ENCODE results near the gene STEAP2. TPM values are rescaled to one million over a fixed set of nuclear protein-coding genes. Genes with fewer than 3 reads are reported as not detected.
"Not testable (repeated sequence)": the region's sequence is repeated elsewhere in the genome, so short reads cannot be mapped to it uniquely, and the experiment has no call there.

Gene STEAP2
- total RNA-seq, 4 donors from 2014 or later = 0.20 to 3.5 (median 1.2) TPM

DNA sequence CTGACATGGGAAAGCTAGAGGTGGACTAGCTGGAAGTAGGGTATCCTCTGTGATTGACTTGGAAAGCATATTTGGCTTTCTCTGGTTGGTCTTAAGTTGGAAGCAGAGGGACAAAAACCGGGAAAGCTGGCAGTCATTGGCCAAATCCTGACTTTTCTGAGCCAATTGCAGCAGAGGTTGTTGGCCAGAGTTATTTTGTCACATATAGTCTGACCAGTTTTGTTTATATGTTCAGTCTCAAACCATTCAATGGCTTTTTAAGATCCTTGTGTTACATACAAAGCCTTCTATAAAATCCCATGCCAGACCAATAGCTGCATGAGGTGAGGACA, 39.7 kb downstream of the STEAP2 start:
- in situ Hi-C loops (cut with MboI; ENCODE audit: low sequenced_read_pairs in 4 of 4) = loop anchor here in 1 of 4 donors (25.0 kb wide), 1 partner anchor 89 kb away; the partner anchor contains the start of gene STEAP1

DNA sequence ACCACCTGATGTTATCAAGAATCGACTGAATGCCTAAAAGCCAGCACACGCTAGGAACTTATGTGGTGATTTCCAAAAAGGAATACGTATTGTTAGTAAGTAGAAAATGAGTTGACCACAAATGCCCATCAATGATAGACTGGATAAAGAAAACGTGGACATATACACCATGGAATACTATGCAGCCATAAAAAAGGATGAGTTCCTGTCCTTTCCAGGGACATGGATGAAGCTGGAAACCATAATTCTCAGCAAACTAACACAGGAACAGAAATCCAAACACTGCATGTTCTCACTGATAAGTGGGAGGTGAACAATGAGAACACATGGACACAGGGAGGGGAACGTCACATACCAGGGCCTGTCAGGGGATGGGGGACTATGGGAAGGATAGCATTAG, 44.5 kb downstream of the STEAP2 start:
- H3K36me3 ChIP-seq; H3K4me1 ChIP-seq; H3K4me3 ChIP-seq; H3K27ac ChIP-seq; DNase-seq; H3K9me3 ChIP-seq; intact Hi-C loops (cut with DNase I; ENCODE audit: low total_unique reads); H3K27me3 ChIP-seq; ATAC-seq: not testable (repeated sequence)
- in situ Hi-C loops (cut with MboI; ENCODE audit: low sequenced_read_pairs in 4 of 4) = loop anchor here in 1 of 4 donors (25.0 kb wide), 1 partner anchor 94 kb away; the partner anchor contains the start of gene STEAP1

More for the DNA sequence above, 39.7 kb downstream of the STEAP2 start:
- Histone ChIP-seq H3K4me3 (no peak overlapping the region), H3K9me3 (no peaks in the 10 kb centered on the region), H3K4me1 (peaks cover 0 to 2% of the 10 kb centered on the region in 2 donors), H3K27me3 (no peaks in the 10 kb centered on the region), H3K27ac (no peak overlapping the region), H3K36me3 (no peaks in the 10 kb centered on the region)
- intact Hi-C loops (cut with DNase I; ENCODE audit: low total_unique reads) = no loop called here
- TF ChIP-seq, protein P1, sequence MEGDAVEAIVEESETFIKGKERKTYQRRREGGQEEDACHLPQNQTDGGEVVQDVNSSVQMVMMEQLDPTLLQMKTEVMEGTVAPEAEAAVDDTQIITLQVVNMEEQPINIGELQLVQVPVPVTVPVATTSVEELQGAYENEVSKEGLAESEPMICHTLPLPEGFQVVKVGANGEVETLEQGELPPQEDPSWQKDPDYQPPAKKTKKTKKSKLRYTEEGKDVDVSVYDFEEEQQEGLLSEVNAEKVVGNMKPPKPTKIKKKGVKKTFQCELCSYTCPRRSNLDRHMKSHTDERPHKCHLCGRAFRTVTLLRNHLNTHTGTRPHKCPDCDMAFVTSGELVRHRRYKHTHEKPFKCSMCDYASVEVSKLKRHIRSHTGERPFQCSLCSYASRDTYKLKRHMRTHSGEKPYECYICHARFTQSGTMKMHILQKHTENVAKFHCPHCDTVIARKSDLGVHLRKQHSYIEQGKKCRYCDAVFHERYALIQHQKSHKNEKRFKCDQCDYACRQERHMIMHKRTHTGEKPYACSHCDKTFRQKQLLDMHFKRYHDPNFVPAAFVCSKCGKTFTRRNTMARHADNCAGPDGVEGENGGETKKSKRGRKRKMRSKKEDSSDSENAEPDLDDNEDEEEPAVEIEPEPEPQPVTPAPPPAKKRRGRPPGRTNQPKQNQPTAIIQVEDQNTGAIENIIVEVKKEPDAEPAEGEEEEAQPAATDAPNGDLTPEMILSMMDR (IDR thresholded peaks at IDR 0.05 in 4 of 5, conservative IDR thresholded peaks at IDR 0.05 in 1 of 5) = no peak
- no peak for TF ChIP-seq POLR2A (IDR thresholded peaks at IDR 0.05)
- DNase-seq (no peak), ATAC-seq (no peak)

DNA sequence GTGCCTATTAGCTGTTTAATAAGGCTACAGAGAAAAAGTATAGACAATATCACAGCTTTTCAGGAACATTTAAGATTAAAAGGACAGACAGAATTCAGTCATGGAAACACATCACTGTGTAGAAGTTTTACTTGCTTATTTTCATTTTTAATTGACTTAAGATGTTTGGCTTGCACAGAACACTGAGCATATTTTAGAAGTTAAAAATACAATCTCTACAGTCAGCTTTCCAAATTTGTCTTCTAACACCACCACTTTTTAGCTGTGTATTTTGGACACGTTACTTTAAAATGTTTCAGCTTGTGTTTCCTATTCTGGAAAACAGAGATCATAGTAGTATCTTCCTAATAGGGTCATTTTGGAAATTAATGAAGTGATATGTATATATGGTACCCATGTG, 45.2 kb downstream of the STEAP2 start:
- H3K9me3 ChIP-seq = no peaks in the 10 kb centered on the region
- ATAC-seq (no peak), DNase-seq (no peak)
- H3K36me3 ChIP-seq = no peaks in the 10 kb centered on the region
- H3K27ac ChIP-seq = no peak overlapping the region
- H3K4me1 ChIP-seq = no peaks in the 10 kb centered on the region
- H3K4me3 ChIP-seq = no peak overlapping the region
- intact Hi-C loops (cut with DNase I; ENCODE audit: low total_unique reads) (no loop called here), in situ Hi-C loops (cut with MboI; ENCODE audit: low sequenced_read_pairs in 4 of 4) (loop anchor here in 1 of 4 donors (25.0 kb wide), 1 partner anchor 94 kb away; the partner anchor contains the start of gene STEAP1)
- TF ChIP-seq, protein P1 (IDR thresholded peaks at IDR 0.05 in 4 of 5, conservative IDR thresholded peaks at IDR 0.05 in 1 of 5) = no peak
- TF ChIP-seq POLR2A (IDR thresholded peaks at IDR 0.05) = no peak
- no peaks in the 10 kb centered on the region for H3K27me3 ChIP-seq

DNA sequence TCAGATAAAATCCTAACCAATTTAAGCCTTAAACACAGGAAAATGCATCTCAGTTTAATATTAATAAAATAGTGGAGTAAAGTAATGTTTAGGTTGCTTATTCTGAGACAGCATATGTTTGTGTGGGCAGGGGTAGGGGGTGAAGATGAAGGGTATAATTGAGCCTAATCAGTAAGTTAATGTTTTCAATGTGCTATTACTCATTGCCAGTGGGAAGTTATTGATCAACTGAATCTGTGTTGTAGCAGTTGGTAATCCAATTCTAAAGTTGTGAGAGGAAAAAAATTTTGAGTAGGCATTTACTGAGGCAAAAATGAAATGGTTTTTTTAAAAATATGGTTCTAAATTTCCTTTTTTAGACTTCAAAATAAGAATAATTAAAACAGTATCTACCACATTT, 49.9 kb downstream of the STEAP2 start:
- Histone ChIP-seq H3K4me3 (no peak overlapping the region), H3K4me1 (no peaks in the 10 kb centered on the region), H3K27me3 (no peaks in the 10 kb centered on the region), H3K36me3 (no peaks in the 10 kb centered on the region), H3K9me3 (no peaks in the 10 kb centered on the region), H3K27ac (no peak overlapping the region)
- in situ Hi-C loops (cut with MboI; ENCODE audit: low sequenced_read_pairs in 4 of 4) = loop anchor here in 1 of 4 donors (25.0 kb wide), 1 partner anchor 99 kb away; the partner anchor contains the start of gene STEAP1
- no peak for DNase-seq
- ATAC-seq = no peak
- intact Hi-C loops (cut with DNase I; ENCODE audit: low total_unique reads) = loop anchor here (5.0 kb wide), 1 partner anchor 109 kb away; the partner anchor contains the start of gene STEAP1
- no peak for TF ChIP-seq POLR2A (IDR thresholded peaks at IDR 0.05)
- TF ChIP-seq, protein P1 (IDR thresholded peaks at IDR 0.05 in 4 of 5, conservative IDR thresholded peaks at IDR 0.05 in 1 of 5) = no peak

DNA sequence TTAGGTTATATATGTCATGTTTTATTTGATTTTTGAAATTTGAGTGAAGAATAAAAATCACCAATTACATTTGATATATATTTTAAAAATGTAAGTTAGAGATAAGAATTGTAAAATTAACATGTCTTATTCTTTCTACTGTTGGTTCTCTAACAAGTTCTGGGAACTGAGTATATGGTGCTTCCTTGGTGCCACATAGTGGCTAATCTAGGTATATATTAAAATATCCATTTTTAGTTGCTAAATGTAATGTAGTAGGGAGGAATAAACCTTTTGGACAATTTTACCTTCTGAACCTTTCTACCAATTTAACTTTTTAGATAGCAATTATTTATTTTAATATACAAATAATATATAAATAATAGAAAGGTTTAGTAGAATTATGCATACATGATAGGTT, 50.9 kb downstream of the STEAP2 start:
- Histone ChIP-seq H3K9me3 (no peaks in the 10 kb centered on the region), H3K4me1 (no peaks in the 10 kb centered on the region), H3K4me3 (no peak overlapping the region), H3K36me3 (no peaks in the 10 kb centered on the region), H3K27ac (no peak overlapping the region), H3K27me3 (no peaks in the 10 kb centered on the region)
- ATAC-seq = no peak
- intact Hi-C loops (cut with DNase I; ENCODE audit: low total_unique reads) (loop anchor here (5.0 kb wide), 1 partner anchor 110 kb away; the partner anchor contains the start of gene STEAP1), in situ Hi-C loops (cut with MboI; ENCODE audit: low sequenced_read_pairs in 4 of 4) (loop anchor here in 1 of 4 donors (25.0 kb wide), 1 partner anchor 100 kb away; the partner anchor contains the start of gene STEAP1)
- no peak for TF ChIP-seq POLR2A (IDR thresholded peaks at IDR 0.05)
- TF ChIP-seq, protein P1 (IDR thresholded peaks at IDR 0.05 in 4 of 5, conservative IDR thresholded peaks at IDR 0.05 in 1 of 5) = peak in 3 of 5 experiments; percentile 11 to 25 (median 23)
- no peak for DNase-seq
